Lung (tissue), 5 donors: ENCODE results near the gene ZNF862. TPM values are rescaled to one million over a fixed set of nuclear protein-coding genes. Genes with fewer than 3 reads are reported as not detected.

ENCODE experiments used
- polyA plus RNA-seq, 2 donors: library from polyadenylated mRNA; stranded (reverse); fragments of 200-250 nt; gene quantifications; one replicate each; pipeline ENCODE4 v1.2.1, GENCODE V29; 2013
- small RNA-seq: library from RNA; depleted of rRNA; stranded (forward); fragments of <200 nt; gene quantifications from one replicate; pipeline ENCODE3, GENCODE V24; 2014; ENCODE audit warnings: low replicate concordance
- total RNA-seq, 2 donors: library from RNA; depleted of rRNA in 1 of 2; stranded (reverse); fragments of >200 nt in 1 of 2; gene quantifications; one replicate each; pipeline ENCODE4 v1.2.1, GENCODE V29; 2014 to 2021
- donor health status: Bipolar disorder and iron deficiency.
- donor health status: healthy.
- donor health status: DM: yes; HTN: yes; CAD: no.

Gene ZNF862
- total and polyA plus RNA-seq, 4 donors = 5.2 to 22.1 (median 10.0) TPM

Small RNA genes within 50 kb of the gene (small RNA-seq; reads per million reads assigned to genes)
- gene AC093458.1 = not detected

Other genes with a start within 250 kb of the ZNF862 start
- 10 to 100 TPM in 1 of 2 donors, 1 to 10 TPM in 1; 9.8 to 27.2 TPM for gene ZNF467, start 64.8 kb upstream of the ZNF862 start, total RNA-seq
- gene ZNF467, start 64.8 kb upstream of the ZNF862 start, polyA plus RNA-seq = 10 to 100 TPM; 11.2 to 18.6 TPM
- gene ATP6V0E2, start 35.6 kb downstream of the ZNF862 start, total RNA-seq = 10 to 100 TPM in 1 of 2 donors, 1 to 10 TPM in 1; 8.6 to 23.8 TPM
- 10 to 100 TPM; 25.1 to 34.8 TPM for gene ATP6V0E2, start 35.6 kb downstream of the ZNF862 start, polyA plus RNA-seq